Gastroesophageal sphincter (tissue), 4 donors: ENCODE measurements around the gene CDH3. TPM values are rescaled to one million over a fixed set of nuclear protein-coding genes. Genes with fewer than 3 reads are reported as not detected.
"Not testable (repeated sequence)": the region's sequence is repeated elsewhere in the genome, so short reads cannot be mapped to it uniquely, and the experiment has no call there.

ENCODE experiments used
- ATAC-seq: fragments of 150-250 bp; one replicate; pipeline ENCODE4 v1.9.1; 2016; ENCODE audit warnings: mild to moderate bottlenecking, moderate library complexity
- H3K27ac ChIP-seq, 4 donors: fragments of 200-600 bp; sonication (generic) in 3 of 4; 1 replicate in 3 of 4; 2 replicates in 1 of 4; pipeline ENCODE4 v1.5.1; 2016 to 2019
- H3K27me3 ChIP-seq: fragments of 200-600 bp; sonication (generic); one replicate; pipeline ENCODE4 v1.5.1; 2019
- H3K36me3 ChIP-seq, 2 donors: fragments of 200-600 bp; sonication (generic); one replicate each; pipeline ENCODE4 v1.5.1; 2019; ENCODE audit warnings: control low read depth in 1 of 2
- H3K4me1 ChIP-seq, 3 donors: fragments of 200-600 bp; sonication (generic); 1 replicate in 2 of 3; 2 replicates in 1 of 3; pipeline ENCODE4 v1.5.1; 2016 to 2019; ENCODE audit warnings: control low read depth in 2 of 3
- H3K4me3 ChIP-seq, 2 donors: fragments of 200-600 bp; sonication (generic); one replicate each; pipeline ENCODE4 v1.5.1; 2019; ENCODE audit warnings: mild to moderate bottlenecking in 1 of 2, moderate library complexity in 1 of 2
- H3K9me3 ChIP-seq, 3 donors: fragments of 200-600 bp; sonication (generic); one replicate each; pipeline ENCODE4 v1.5.1; 2017 to 2019; ENCODE audit warnings: control low read depth in 2 of 3
- EP300 ChIP-seq: sonication (generic); formaldehyde crosslinking; IDR thresholded peaks from one replicate; pipeline ENCODE4 v1.6.1; 2017; ENCODE audit warnings: antibody characterized with exemption, mild to moderate bottlenecking
- POLR2A ChIP-seq, 2 donors: fragments of 450-650 bp; IDR thresholded peaks; one replicate each; pipeline ENCODE4 v1.6.1; 2017; ENCODE audit warnings: antibody characterized with exemption in 2 of 2, mild to moderate bottlenecking in 2 of 2, moderate library complexity in 1 of 2
- POLR2AphosphoS5 ChIP-seq: sonication (generic); formaldehyde crosslinking; IDR thresholded peaks from one replicate; pipeline ENCODE4 v1.6.1; 2017; ENCODE audit warnings: antibody characterized with exemption
- WGBS, 2 donors: methylation state at CpG; one replicate each; pipeline ENCODE4 v1.1.5; 2018; ENCODE audit warnings: low coverage in 1 of 2; 5-methylcytosine and 5-hydroxymethylcytosine counted together
- total RNA-seq, 4 donors: library from RNA; depleted of rRNA; stranded (reverse); fragments of >200 nt; gene quantifications; one replicate each; pipeline ENCODE4 v1.1.0, GENCODE V29; 2016
- TF ChIP-seq, protein P1 (sequence below), 4 experiments: fragments of 200-600 bp in 2 of 4; fragments of 450-650 bp in 2 of 4; sonication (generic) in 1 of 4; IDR thresholded peaks; one replicate each; pipeline ENCODE4 v1.5.1; 2017 to 2019; ENCODE audit warnings: antibody characterized with exemption in 4 of 4, mild to moderate bottlenecking in 2 of 4, moderate library complexity in 2 of 4

Gene CDH3
- total RNA-seq, 4 donors from 2014 or later: 0.12 to 10.3 (median 4.6) TPM

DNA sequence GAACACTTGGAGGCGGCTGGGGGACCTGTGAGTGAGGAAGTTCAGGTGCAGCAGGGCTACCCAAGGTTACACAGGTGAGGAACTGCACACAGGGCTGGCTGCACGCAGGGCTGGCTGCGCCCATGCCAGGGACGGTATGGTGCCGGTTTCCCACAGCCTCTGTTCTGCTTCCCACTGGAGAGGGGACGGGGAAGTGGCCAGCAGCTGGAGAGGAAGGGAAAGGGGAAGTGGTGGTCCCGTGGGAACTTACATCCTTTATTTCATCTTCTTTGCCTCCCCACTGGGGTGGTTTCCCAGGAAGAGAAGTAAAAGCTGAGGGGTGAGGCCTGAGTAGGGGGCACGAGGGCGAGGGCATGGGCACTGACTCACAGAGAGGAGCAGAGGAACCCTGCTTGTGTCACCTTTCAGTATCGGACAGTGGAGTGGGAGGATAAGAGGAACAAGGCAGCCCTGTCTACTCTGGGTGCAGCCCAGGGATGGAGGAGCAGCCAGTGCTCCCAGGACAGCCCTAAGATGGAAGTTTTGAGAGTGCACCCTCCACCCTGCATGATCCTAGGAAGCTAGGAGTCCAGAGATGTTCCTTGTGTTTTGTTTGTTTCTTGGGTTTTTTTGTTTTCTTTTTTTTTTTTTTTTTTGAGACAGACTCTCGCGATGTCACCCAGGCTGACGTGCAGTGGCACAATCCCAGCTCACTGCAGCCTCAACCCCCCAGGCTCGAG lies 66.5 kb downstream of the CDH3 start:
- Histone ChIP-seq H3K4me1 (no peaks in the 10 kb centered on the region), H3K27me3 (peaks cover 26% of the 10 kb centered on the region), H3K4me3 (no peak overlapping the region), H3K9me3 (no peaks in the 10 kb centered on the region), H3K36me3 (no peaks in the 10 kb centered on the region), H3K27ac (no peak overlapping the region)
- TF ChIP-seq POLR2A (IDR thresholded peaks at IDR 0.05) (no peak), POLR2AphosphoS5 (no peak), EP300 (no peak)
- TF ChIP-seq, protein P1, sequence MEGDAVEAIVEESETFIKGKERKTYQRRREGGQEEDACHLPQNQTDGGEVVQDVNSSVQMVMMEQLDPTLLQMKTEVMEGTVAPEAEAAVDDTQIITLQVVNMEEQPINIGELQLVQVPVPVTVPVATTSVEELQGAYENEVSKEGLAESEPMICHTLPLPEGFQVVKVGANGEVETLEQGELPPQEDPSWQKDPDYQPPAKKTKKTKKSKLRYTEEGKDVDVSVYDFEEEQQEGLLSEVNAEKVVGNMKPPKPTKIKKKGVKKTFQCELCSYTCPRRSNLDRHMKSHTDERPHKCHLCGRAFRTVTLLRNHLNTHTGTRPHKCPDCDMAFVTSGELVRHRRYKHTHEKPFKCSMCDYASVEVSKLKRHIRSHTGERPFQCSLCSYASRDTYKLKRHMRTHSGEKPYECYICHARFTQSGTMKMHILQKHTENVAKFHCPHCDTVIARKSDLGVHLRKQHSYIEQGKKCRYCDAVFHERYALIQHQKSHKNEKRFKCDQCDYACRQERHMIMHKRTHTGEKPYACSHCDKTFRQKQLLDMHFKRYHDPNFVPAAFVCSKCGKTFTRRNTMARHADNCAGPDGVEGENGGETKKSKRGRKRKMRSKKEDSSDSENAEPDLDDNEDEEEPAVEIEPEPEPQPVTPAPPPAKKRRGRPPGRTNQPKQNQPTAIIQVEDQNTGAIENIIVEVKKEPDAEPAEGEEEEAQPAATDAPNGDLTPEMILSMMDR (IDR thresholded peaks at IDR 0.05): no peak
- ATAC-seq: no peak
- WGBS, 2 donors: 56 to 71% methylated on average over 8 to 10 of the region's 14 CpGs

DNA sequence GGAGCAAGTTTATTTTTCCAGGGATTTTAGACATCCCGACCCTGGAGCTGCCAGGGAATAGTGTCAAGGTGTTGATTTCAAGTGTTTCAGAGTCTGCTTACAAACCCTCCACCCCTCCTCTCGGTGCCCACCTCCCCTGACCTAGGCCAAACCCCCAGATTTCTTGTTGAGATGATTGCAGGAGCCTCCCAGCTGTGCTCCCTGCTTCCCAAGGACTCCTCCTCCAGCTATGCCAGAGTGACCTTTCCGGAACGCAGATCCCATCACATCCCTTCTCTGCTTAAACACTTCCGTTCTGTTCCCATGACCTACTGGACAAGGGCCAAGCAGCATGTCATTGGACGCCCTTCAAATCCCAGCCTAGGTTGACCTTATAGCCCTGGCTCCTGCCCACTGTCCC lies 68.3 kb downstream of the CDH3 start:
- peaks cover 0 to 12% (median 0%) of the 10 kb centered on the region in 3 donors for H3K9me3 ChIP-seq
- no peak overlapping the region for H3K27ac ChIP-seq
- ATAC-seq: no peak
- H3K4me1 ChIP-seq: no peaks in the 10 kb centered on the region
- H3K27me3 ChIP-seq: peaks cover 26% of the 10 kb centered on the region
- 61 to 63% methylated on average over 2 to 6 of the region's 6 CpGs for WGBS, 2 donors
- TF ChIP-seq, protein P1 (IDR thresholded peaks at IDR 0.05): no peak
- H3K4me3 ChIP-seq: no peak overlapping the region
- H3K36me3 ChIP-seq: no peaks in the 10 kb centered on the region

DNA sequence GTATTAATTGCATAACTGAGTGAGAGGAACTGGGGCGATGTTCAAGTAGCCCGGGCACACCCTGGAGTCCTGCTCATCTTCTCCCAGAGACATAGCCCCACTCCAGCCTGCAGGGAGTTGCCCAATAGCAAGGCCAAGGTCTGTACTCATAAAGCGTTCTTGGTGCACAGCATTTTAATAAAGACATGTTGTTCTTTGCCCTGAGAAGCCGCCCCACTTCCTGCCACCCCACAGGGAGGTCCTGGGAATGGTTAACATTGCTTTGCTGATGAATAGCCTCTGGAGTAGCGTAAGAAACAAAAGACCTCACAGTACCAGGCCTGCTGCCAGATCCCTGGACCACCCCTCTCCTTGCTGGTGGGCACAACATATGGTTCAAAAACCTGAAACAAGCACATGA lies 70.4 kb downstream of the CDH3 start:
- H3K27me3 ChIP-seq: peaks cover 9% of the 10 kb centered on the region
- no peak overlapping the region for H3K4me3 ChIP-seq
- H3K27ac ChIP-seq: no peak overlapping the region
- H3K4me1 ChIP-seq: no peaks in the 10 kb centered on the region
- no peaks in the 10 kb centered on the region for H3K36me3 ChIP-seq
- ATAC-seq: no peak
- TF ChIP-seq POLR2A (IDR thresholded peaks at IDR 0.05) (no peak), POLR2AphosphoS5 (no peak), EP300 (no peak)
- TF ChIP-seq, protein P1 (IDR thresholded peaks at IDR 0.05): no peak
- WGBS, 2 donors: 73 to 86% methylated on average over 2 to 4 of the region's 5 CpGs
- H3K9me3 ChIP-seq: peaks cover 0 to 13% (median 0%) of the 10 kb centered on the region in 3 donors

DNA sequence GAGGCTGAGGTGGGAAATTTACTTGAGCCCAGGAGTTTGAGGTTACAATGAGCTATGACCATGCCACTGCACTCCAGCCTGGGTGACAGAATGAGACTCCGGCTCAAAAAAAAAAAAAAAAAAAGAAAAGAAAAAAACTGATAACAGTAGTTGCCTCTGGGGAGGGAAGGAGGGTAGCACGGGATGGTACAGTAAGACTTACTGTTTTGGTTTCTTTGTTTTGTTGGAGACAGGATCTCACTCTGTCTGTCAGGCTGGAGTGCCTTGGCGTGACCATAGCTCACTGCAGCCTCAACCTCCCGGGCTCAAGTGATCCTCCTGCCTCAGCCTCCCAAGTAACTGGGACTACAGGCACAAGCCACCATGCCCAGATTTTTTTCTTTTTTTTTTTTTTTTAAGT lies 71.4 kb downstream of the CDH3 start:
- H3K4me3 ChIP-seq, H3K27ac ChIP-seq, H3K27me3 ChIP-seq, H3K36me3 ChIP-seq, H3K4me1 ChIP-seq, ATAC-seq: not testable (repeated sequence)
- H3K9me3 ChIP-seq: peaks cover 0 to 13% (median 0%) of the 10 kb centered on the region in 3 donors
- WGBS, 2 donors: 68 to 87% methylated on average over 4 of the region's 4 CpGs

DNA sequence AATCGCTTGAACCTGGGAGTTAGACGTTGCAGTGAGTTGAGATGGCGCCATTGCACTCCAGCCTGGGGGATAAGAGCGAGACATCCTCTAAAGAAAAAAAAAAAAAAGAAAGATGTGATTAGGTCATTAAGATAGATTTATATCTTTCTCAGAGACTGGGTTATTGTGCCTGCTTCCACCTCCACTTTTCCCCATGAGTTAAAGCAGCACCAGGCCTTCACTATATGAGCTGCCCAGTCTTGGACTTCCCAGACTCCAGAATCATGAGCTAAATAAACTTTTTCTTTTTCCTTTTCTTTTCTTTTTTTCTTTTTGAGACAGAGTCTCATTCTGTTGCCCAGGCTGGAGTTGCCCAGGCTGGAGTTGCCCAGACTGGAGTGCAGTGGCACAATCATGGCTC lies 72.6 kb downstream of the CDH3 start:
- H3K4me1 ChIP-seq: no peaks in the 10 kb centered on the region
- WGBS, 2 donors: 93 to 95% methylated on average over 2 to 4 of the region's 4 CpGs
- no peaks in the 10 kb centered on the region for H3K27me3 ChIP-seq
- H3K27ac ChIP-seq: no peak overlapping the region
- TF ChIP-seq EP300 (no peak), POLR2A (IDR thresholded peaks at IDR 0.05) (no peak), POLR2AphosphoS5 (no peak)
- TF ChIP-seq, protein P1 (IDR thresholded peaks at IDR 0.05): no peak
- H3K4me3 ChIP-seq: no peak overlapping the region
- ATAC-seq: no peak
- peaks cover 0 to 13% (median 0%) of the 10 kb centered on the region in 3 donors for H3K9me3 ChIP-seq
- H3K36me3 ChIP-seq: no peaks in the 10 kb centered on the region
